ENCODE data around the gene ARHGAP5.

- TF ChIP-seq, protein P1, sequence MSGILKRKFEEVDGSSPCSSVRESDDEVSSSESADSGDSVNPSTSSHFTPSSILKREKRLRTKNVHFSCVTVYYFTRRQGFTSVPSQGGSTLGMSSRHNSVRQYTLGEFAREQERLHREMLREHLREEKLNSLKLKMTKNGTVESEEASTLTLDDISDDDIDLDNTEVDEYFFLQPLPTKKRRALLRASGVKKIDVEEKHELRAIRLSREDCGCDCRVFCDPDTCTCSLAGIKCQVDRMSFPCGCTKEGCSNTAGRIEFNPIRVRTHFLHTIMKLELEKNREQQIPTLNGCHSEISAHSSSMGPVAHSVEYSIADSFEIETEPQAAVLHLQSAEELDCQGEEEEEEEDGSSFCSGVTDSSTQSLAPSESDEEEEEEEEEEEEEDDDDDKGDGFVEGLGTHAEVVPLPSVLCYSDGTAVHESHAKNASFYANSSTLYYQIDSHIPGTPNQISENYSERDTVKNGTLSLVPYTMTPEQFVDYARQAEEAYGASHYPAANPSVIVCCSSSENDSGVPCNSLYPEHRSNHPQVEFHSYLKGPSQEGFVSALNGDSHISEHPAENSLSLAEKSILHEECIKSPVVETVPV (CRISPR knock-in tag; IDR thresholded peaks at IDR 0.05): no peak
- no peak for TF ChIP-seq CREB5 (CRISPR knock-in tag; IDR thresholded peaks at IDR 0.05; ENCODE audit: low read depth)
- no peak for TF ChIP-seq ZFP3 (CRISPR knock-in tag; IDR thresholded peaks at IDR 0.05)
- TF ChIP-seq PPARA (CRISPR knock-in tag; IDR thresholded peaks at IDR 0.05; ENCODE audit: borderline replicate concordance): no peak
- TF ChIP-seq TCF4 (CRISPR knock-in tag; IDR thresholded peaks at IDR 0.05; ENCODE audit: borderline replicate concordance): no peak
- no peak for TF ChIP-seq RARB (CRISPR knock-in tag; IDR thresholded peaks at IDR 0.05)
- no peak for TF ChIP-seq ESRRG (CRISPR knock-in tag; IDR thresholded peaks at IDR 0.05)
- TF ChIP-seq, protein P2, sequence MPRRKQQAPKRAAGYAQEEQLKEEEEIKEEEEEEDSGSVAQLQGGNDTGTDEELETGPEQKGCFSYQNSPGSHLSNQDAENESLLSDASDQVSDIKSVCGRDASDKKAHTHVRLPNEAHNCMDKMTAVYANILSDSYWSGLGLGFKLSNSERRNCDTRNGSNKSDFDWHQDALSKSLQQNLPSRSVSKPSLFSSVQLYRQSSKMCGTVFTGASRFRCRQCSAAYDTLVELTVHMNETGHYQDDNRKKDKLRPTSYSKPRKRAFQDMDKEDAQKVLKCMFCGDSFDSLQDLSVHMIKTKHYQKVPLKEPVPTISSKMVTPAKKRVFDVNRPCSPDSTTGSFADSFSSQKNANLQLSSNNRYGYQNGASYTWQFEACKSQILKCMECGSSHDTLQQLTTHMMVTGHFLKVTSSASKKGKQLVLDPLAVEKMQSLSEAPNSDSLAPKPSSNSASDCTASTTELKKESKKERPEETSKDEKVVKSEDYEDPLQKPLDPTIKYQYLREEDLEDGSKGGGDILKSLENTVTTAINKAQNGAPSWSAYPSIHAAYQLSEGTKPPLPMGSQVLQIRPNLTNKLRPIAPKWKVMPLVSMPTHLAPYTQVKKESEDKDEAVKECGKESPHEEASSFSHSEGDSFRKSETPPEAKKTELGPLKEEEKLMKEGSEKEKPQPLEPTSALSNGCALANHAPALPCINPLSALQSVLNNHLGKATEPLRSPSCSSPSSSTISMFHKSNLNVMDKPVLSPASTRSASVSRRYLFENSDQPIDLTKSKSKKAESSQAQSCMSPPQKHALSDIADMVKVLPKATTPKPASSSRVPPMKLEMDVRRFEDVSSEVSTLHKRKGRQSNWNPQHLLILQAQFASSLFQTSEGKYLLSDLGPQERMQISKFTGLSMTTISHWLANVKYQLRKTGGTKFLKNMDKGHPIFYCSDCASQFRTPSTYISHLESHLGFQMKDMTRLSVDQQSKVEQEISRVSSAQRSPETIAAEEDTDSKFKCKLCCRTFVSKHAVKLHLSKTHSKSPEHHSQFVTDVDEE (CRISPR knock-in tag; IDR thresholded peaks at IDR 0.05): no peak
- no peak for TF ChIP-seq OSR1 (CRISPR knock-in tag; IDR thresholded peaks at IDR 0.05)
- no peak for TF ChIP-seq PATZ1 (CRISPR knock-in tag; IDR thresholded peaks at IDR 0.05; ENCODE audit: borderline replicate concordance)
Observed at GRCh38 chr14:32050878-32051277, 26.2 kb upstream of the ARHGAP5 start.

Data from SK-N-SH treated with all-trans-retinoic acid at 6 μM for 48 hours (cell line).